Naive B cell (primary cell): Measurements from ENCODE around the gene PROM1. TPM values are rescaled to one million over a fixed set of nuclear protein-coding genes. Genes with fewer than 3 reads are reported as not detected.

Source experiments
- ATAC-seq, 2 donors: fragments of 150-1000 bp; cut with Tn5 transposase; 2 replicates each; pipeline ENCODE4 v1.10.0; 2021; ENCODE audit warnings: low read depth in 2 of 2, mild to moderate bottlenecking in 2 of 2, moderate library complexity in 2 of 2
- DNase-seq: peaks from one replicate; pipeline ENCODE4 v3.0.0; 2022
- H3K27ac Mint-ChIP-seq, 6 donors: one replicate each; pipeline ENCODE4 v1.8.0; 2020 to 2022; ENCODE audit warnings: mild to moderate bottlenecking in 6 of 6, mixed read lengths in 6 of 6, moderate library complexity in 5 of 6, inconsistent platforms in 2 of 6
- H3K27me3 Mint-ChIP-seq, 3 donors: one replicate each; pipeline ENCODE4 v1.8.0; 2021 to 2022; ENCODE audit warnings: mixed read lengths in 3 of 3, mild to moderate bottlenecking in 1 of 3
- H3K36me3 Mint-ChIP-seq, 2 donors: one replicate each; pipeline ENCODE4 v1.8.0; 2020 to 2022; ENCODE audit warnings: mixed read lengths in 2 of 2, inconsistent platforms in 1 of 2, mild to moderate bottlenecking in 1 of 2
- H3K4me1 Mint-ChIP-seq, 3 donors: one replicate each; pipeline ENCODE4 v1.8.0; 2020 to 2022; ENCODE audit warnings: mixed read lengths in 3 of 3, inconsistent platforms in 1 of 3, mild to moderate bottlenecking in 1 of 3, moderate library complexity in 1 of 3
- H3K4me3 Mint-ChIP-seq, 8 donors: one replicate each; pipeline ENCODE4 v1.8.0; 2020 to 2022; ENCODE audit warnings: mild to moderate bottlenecking in 8 of 8, mixed read lengths in 8 of 8, moderate library complexity in 8 of 8, inconsistent platforms in 2 of 8
- H3K9me3 Mint-ChIP-seq, 7 donors: one replicate each; pipeline ENCODE4 v1.8.0; 2020 to 2022; ENCODE audit warnings: mixed read lengths in 7 of 7, mild to moderate bottlenecking in 5 of 7, inconsistent platforms in 2 of 7, moderate library complexity in 1 of 7
- polyA plus RNA-seq, 6 donors: library from polyadenylated mRNA; unstranded; fragments of 300-500 nt; fragmentation: Illumina TruSeq; gene quantifications; one replicate each; pipeline ENCODE4 v1.2.3, GENCODE V29; 2021; ENCODE audit warnings: low read depth in 6 of 6

Gene PROM1
- not detected for polyA plus RNA-seq

GRCh38 chr4:16083241-16084191, at the start of gene PROM1:
Gene PROM1, minus strand, starts transcription at chr4:16084023. Its CDS starts 8,117 bp downstream, at chr4:16075906.
- DNase-seq (peak; percentile 5), ATAC-seq (peak; percentile 40 to 57)
- no peak within 1 kb of the TSS for H3K27ac Mint-ChIP-seq
- H3K9me3 Mint-ChIP-seq: peaks cover 3 to 12% (median 7%) of the 10 kb centered on the region in 7 donors
- peaks cover 54 to 76% (median 63%) of the 10 kb centered on the region in 3 donors for H3K27me3 Mint-ChIP-seq
- peak within 1 kb of the TSS; percentile 73 to 93 (median 86) for H3K4me3 Mint-ChIP-seq
- H3K4me1 Mint-ChIP-seq: peaks cover 14 to 23% (median 23%) of the 10 kb centered on the region in 3 donors
- H3K36me3 Mint-ChIP-seq: peaks cover 8% of the 10 kb centered on the region in 2 donors

GRCh38 chr4:16133406-16133805, 49.6 kb upstream of the PROM1 start:
- H3K27ac Mint-ChIP-seq: no peak overlapping the region
- peaks cover 0 to 8% (median 6%) of the 10 kb centered on the region in 3 donors for H3K27me3 Mint-ChIP-seq
- H3K9me3 Mint-ChIP-seq: peaks cover 3 to 23% (median 8%) of the 10 kb centered on the region in 7 donors
- peaks cover 0 to 18% of the 10 kb centered on the region in 2 donors for H3K36me3 Mint-ChIP-seq
- H3K4me3 Mint-ChIP-seq: no peak overlapping the region
- H3K4me1 Mint-ChIP-seq: no peaks in the 10 kb centered on the region
- DNase-seq: no peak
- ATAC-seq: no peak

- Mint-ChIP-seq H3K4me3 (no peak overlapping the region), H3K9me3 (peaks cover 3 to 22% (median 8%) of the 10 kb centered on the region in 7 donors), H3K36me3 (peaks cover 0 to 18% of the 10 kb centered on the region in 2 donors), H3K27me3 (peaks cover 0 to 8% (median 6%) of the 10 kb centered on the region in 3 donors), H3K27ac (no peak overlapping the region), H3K4me1 (no peaks in the 10 kb centered on the region)
- no peak for DNase-seq
- ATAC-seq: no peak
Observed at GRCh38 chr4:16131293-16131692, 47.5 kb upstream of the PROM1 start.

GRCh38 chr4:16129336-16129735, 45.5 kb upstream of the PROM1 start:
- H3K4me1 Mint-ChIP-seq: no peaks in the 10 kb centered on the region
- ATAC-seq: no peak
- peaks cover 0 to 3% (median 2%) of the 10 kb centered on the region in 3 donors for H3K27me3 Mint-ChIP-seq
- peaks cover 0 to 4% of the 10 kb centered on the region in 2 donors for H3K36me3 Mint-ChIP-seq
- no peak for DNase-seq
- peaks cover 0 to 2% (median 1%) of the 10 kb centered on the region in 7 donors for H3K9me3 Mint-ChIP-seq
- H3K4me3 Mint-ChIP-seq: no peak overlapping the region
- no peak overlapping the region for H3K27ac Mint-ChIP-seq

- no peak for ATAC-seq
- Mint-ChIP-seq H3K4me1 (peaks cover 12 to 22% (median 18%) of the 10 kb centered on the region in 3 donors), H3K4me3 (no peak overlapping the region), H3K27ac (peak overlapping the region in 2 of 6 donors; percentile 18 to 35), H3K36me3 (no peaks in the 10 kb centered on the region), H3K27me3 (no peaks in the 10 kb centered on the region), H3K9me3 (no peaks in the 10 kb centered on the region)
- DNase-seq: no peak
Observed at GRCh38 chr4:16126714-16127113, 42.9 kb upstream of the PROM1 start.

- ATAC-seq: no peak
- Mint-ChIP-seq H3K36me3 (no peaks in the 10 kb centered on the region), H3K4me1 (peaks cover 12 to 22% (median 18%) of the 10 kb centered on the region in 3 donors), H3K27me3 (no peaks in the 10 kb centered on the region), H3K27ac (no peak overlapping the region), H3K4me3 (no peak overlapping the region), H3K9me3 (no peaks in the 10 kb centered on the region)
- DNase-seq: no peak
Observed at GRCh38 chr4:16125571-16126445, 42.0 kb upstream of the PROM1 start.

- H3K4me1 Mint-ChIP-seq: peaks cover 12 to 22% (median 18%) of the 10 kb centered on the region in 3 donors
- no peak for ATAC-seq
- no peaks in the 10 kb centered on the region for H3K9me3 Mint-ChIP-seq
- H3K36me3 Mint-ChIP-seq: no peaks in the 10 kb centered on the region
- H3K27ac Mint-ChIP-seq: no peak overlapping the region
- H3K27me3 Mint-ChIP-seq: peaks cover 0 to 3% (median 0%) of the 10 kb centered on the region in 3 donors
- H3K4me3 Mint-ChIP-seq: peak overlapping the region in 1 of 8 donors; percentile 44
- no peak for DNase-seq
Observed at GRCh38 chr4:16124232-16124631, 40.4 kb upstream of the PROM1 start.

GRCh38 chr4:16123356-16124084, 39.7 kb upstream of the PROM1 start:
- Mint-ChIP-seq H3K4me1 (peaks cover 12 to 22% (median 18%) of the 10 kb centered on the region in 3 donors), H3K36me3 (no peaks in the 10 kb centered on the region), H3K9me3 (no peaks in the 10 kb centered on the region), H3K27ac (peak overlapping the region in 1 of 6 donors; percentile 76), H3K27me3 (peaks cover 0 to 4% (median 0%) of the 10 kb centered on the region in 3 donors), H3K4me3 (peak overlapping the region in 4 of 8 donors; percentile 14 to 74 (median 26))
- ATAC-seq (no peak), DNase-seq (no peak)

- DNase-seq: no peak
- ATAC-seq: peak; percentile 18 to 35
Observed at GRCh38 chr4:16122784-16123183, 39.0 kb upstream of the PROM1 start.

GRCh38 chr4:16122308-16122711, 38.5 kb upstream of the PROM1 start:
- DNase-seq: no peak
- H3K36me3 Mint-ChIP-seq: no peaks in the 10 kb centered on the region
- no peak overlapping the region for H3K27ac Mint-ChIP-seq
- H3K27me3 Mint-ChIP-seq: peaks cover 0 to 4% (median 0%) of the 10 kb centered on the region in 3 donors
- H3K9me3 Mint-ChIP-seq: no peaks in the 10 kb centered on the region
- peaks cover 12 to 22% (median 18%) of the 10 kb centered on the region in 3 donors for H3K4me1 Mint-ChIP-seq
- ATAC-seq: peak in 1 of 2 donors; percentile 32
- H3K4me3 Mint-ChIP-seq: peak overlapping the region in 3 of 8 donors; percentile 20 to 65 (median 29)

More at GRCh38 chr4:16122784-16123183, 39.0 kb upstream of the PROM1 start:
- peak overlapping the region in 2 of 6 donors; percentile 41 to 76 for H3K27ac Mint-ChIP-seq
- H3K36me3 Mint-ChIP-seq: no peaks in the 10 kb centered on the region
- H3K4me1 Mint-ChIP-seq: peaks cover 12 to 22% (median 18%) of the 10 kb centered on the region in 3 donors
- no peaks in the 10 kb centered on the region for H3K9me3 Mint-ChIP-seq
- peaks cover 0 to 4% (median 0%) of the 10 kb centered on the region in 3 donors for H3K27me3 Mint-ChIP-seq
- peak overlapping the region in 5 of 8 donors; percentile 18 to 74 (median 30) for H3K4me3 Mint-ChIP-seq

GRCh38 chr4:16120720-16121119, 36.9 kb upstream of the PROM1 start:
- H3K4me3 Mint-ChIP-seq: peak overlapping the region in 2 of 8 donors; percentile 14 to 34

GRCh38 chr4:16119981-16120380, 36.2 kb upstream of the PROM1 start:
- ATAC-seq (no peak), DNase-seq (no peak)
- H3K36me3 Mint-ChIP-seq: no peaks in the 10 kb centered on the region
- H3K4me3 Mint-ChIP-seq: no peak overlapping the region
- H3K27ac Mint-ChIP-seq: peak overlapping the region in 1 of 6 donors; percentile 5
- no peaks in the 10 kb centered on the region for H3K9me3 Mint-ChIP-seq
- peaks cover 0 to 7% (median 4%) of the 10 kb centered on the region in 3 donors for H3K27me3 Mint-ChIP-seq
- peaks cover 12 to 22% (median 18%) of the 10 kb centered on the region in 3 donors for H3K4me1 Mint-ChIP-seq

More at GRCh38 chr4:16120720-16121119, 36.9 kb upstream of the PROM1 start:
- no peak overlapping the region for H3K27ac Mint-ChIP-seq
- peaks cover 0 to 7% (median 4%) of the 10 kb centered on the region in 3 donors for H3K27me3 Mint-ChIP-seq
- peaks cover 12 to 22% (median 18%) of the 10 kb centered on the region in 3 donors for H3K4me1 Mint-ChIP-seq
- no peaks in the 10 kb centered on the region for H3K36me3 Mint-ChIP-seq
- no peaks in the 10 kb centered on the region for H3K9me3 Mint-ChIP-seq
- ATAC-seq (no peak), DNase-seq (no peak)
